Spinal cord (tissue), 10 donors: ENCODE measurements around the gene KRT3. TPM values are rescaled to one million over a fixed set of nuclear protein-coding genes. Genes with fewer than 3 reads are reported as not detected.

Experiments
- DNase-seq, 6 donors: peaks; one replicate each; pipeline versions ENCODE4 v3.0.0 to v3.0.0-alpha.2; 2013 to 2015; ENCODE audit warnings: low spot score in 6 of 6, low read depth in 4 of 6
- H3K27ac ChIP-seq: one replicate; pipeline ENCODE4 v1.5.1; 2013; ENCODE audit warnings: low read depth, low read length, control low read depth
- H3K27me3 ChIP-seq: one replicate; pipeline ENCODE4 v1.6.1; 2013; ENCODE audit warnings: low read length; ENCODE audit not compliant: control insufficient read depth, insufficient read depth
- H3K36me3 ChIP-seq: one replicate; pipeline ENCODE4 v1.6.1; 2013; ENCODE audit warnings: low read length; ENCODE audit not compliant: control insufficient read depth, insufficient read depth
- H3K4me1 ChIP-seq: one replicate; pipeline ENCODE4 v1.6.1; 2013; ENCODE audit warnings: low read length; ENCODE audit not compliant: control insufficient read depth, insufficient read depth
- H3K4me3 ChIP-seq: one replicate; pipeline ENCODE4 v1.5.1; 2013; ENCODE audit warnings: low read depth, low read length, control low read depth
- H3K9me3 ChIP-seq: one replicate; pipeline ENCODE4 v1.6.1; 2013; ENCODE audit warnings: low read length; ENCODE audit not compliant: control insufficient read depth, insufficient read depth
- WGBS: methylation state at CpG from one replicate; pipeline ENCODE4 v1.1.5; 2013; ENCODE audit warnings: missing lambda C conversion rate; ENCODE audit not compliant: insufficient coverage; 5-methylcytosine and 5-hydroxymethylcytosine counted together
- polyA plus RNA-seq, 2 donors: library from polyadenylated mRNA; unstranded; fragments of 120-200 nt; gene quantifications; one replicate each; pipeline ENCODE4 v1.2.1, GENCODE V29; 2013; ENCODE audit not compliant: insufficient read length in 2 of 2
- total RNA-seq, 2 donors: library from RNA; depleted of rRNA in 1 of 2; stranded (reverse); fragments of 120-200 nt in 1 of 2; fragments of >200 nt in 1 of 2; gene quantifications; one replicate each; pipeline versions ENCODE4 v1.2.3 to v1.2.4, GENCODE V29; 2013 to 2014
- donor health status: healthy.

KRT3 gene
- total and polyA plus RNA-seq, 4 donors: 0.10 to 0.21 TPM; not detected in 2

- Histone ChIP-seq H3K9me3 (no peaks in the 10 kb centered on the region), H3K36me3 (no peaks in the 10 kb centered on the region), H3K4me1 (peaks cover 9% of the 10 kb centered on the region), H3K27me3 (peaks cover 12% of the 10 kb centered on the region), H3K4me3 (no peak overlapping the region), H3K27ac (no peak overlapping the region)
- no peak for DNase-seq
- WGBS: 79% methylated on average over 9 of the region's 12 CpGs
These were observed 4.4 kb downstream of the KRT3 start for GRCh38 chr12:52791271-52792184.

GRCh38 chr12:52790427-52791270 lies 5.3 kb downstream of the KRT3 start:
- Histone ChIP-seq H3K27ac (no peak overlapping the region), H3K27me3 (peaks cover 12% of the 10 kb centered on the region), H3K4me1 (peaks cover 9% of the 10 kb centered on the region), H3K36me3 (no peaks in the 10 kb centered on the region), H3K9me3 (no peaks in the 10 kb centered on the region), H3K4me3 (no peak overlapping the region)
- no peak for DNase-seq
- 64% methylated on average over 14 of the region's 19 CpGs for WGBS

- 24% methylated on average over 50 of the region's 50 CpGs for WGBS
- Histone ChIP-seq H3K4me3 (peak overlapping the region; percentile 23), H3K27me3 (peaks cover 12% of the 10 kb centered on the region), H3K9me3 (no peaks in the 10 kb centered on the region), H3K27ac (no peak overlapping the region), H3K4me1 (peaks cover 9% of the 10 kb centered on the region), H3K36me3 (no peaks in the 10 kb centered on the region)
- DNase-seq: peak in 2 of 6 donors; percentile 11 to 51
These were observed 6.1 kb downstream of the KRT3 start for GRCh38 chr12:52789637-52790426.

GRCh38 chr12:52788876-52789636 lies 6.9 kb downstream of the KRT3 start:
- peaks cover 12% of the 10 kb centered on the region for H3K27me3 ChIP-seq
- no peaks in the 10 kb centered on the region for H3K9me3 ChIP-seq
- 86% methylated on average over 8 of the region's 11 CpGs for WGBS
- H3K36me3 ChIP-seq: no peaks in the 10 kb centered on the region
- H3K4me1 ChIP-seq: peaks cover 9% of the 10 kb centered on the region
- no peak for DNase-seq
- no peak overlapping the region for H3K27ac ChIP-seq
- no peak overlapping the region for H3K4me3 ChIP-seq

GRCh38 chr12:52788192-52788875 lies 7.6 kb downstream of the KRT3 start:
- no peaks in the 10 kb centered on the region for H3K9me3 ChIP-seq
- no peak overlapping the region for H3K4me3 ChIP-seq
- no peaks in the 10 kb centered on the region for H3K36me3 ChIP-seq
- peaks cover 12% of the 10 kb centered on the region for H3K27me3 ChIP-seq
- peaks cover 9% of the 10 kb centered on the region for H3K4me1 ChIP-seq
- WGBS: 83% methylated on average over 1 of the region's 6 CpGs
- no peak overlapping the region for H3K27ac ChIP-seq
- DNase-seq: no peak

DNA sequence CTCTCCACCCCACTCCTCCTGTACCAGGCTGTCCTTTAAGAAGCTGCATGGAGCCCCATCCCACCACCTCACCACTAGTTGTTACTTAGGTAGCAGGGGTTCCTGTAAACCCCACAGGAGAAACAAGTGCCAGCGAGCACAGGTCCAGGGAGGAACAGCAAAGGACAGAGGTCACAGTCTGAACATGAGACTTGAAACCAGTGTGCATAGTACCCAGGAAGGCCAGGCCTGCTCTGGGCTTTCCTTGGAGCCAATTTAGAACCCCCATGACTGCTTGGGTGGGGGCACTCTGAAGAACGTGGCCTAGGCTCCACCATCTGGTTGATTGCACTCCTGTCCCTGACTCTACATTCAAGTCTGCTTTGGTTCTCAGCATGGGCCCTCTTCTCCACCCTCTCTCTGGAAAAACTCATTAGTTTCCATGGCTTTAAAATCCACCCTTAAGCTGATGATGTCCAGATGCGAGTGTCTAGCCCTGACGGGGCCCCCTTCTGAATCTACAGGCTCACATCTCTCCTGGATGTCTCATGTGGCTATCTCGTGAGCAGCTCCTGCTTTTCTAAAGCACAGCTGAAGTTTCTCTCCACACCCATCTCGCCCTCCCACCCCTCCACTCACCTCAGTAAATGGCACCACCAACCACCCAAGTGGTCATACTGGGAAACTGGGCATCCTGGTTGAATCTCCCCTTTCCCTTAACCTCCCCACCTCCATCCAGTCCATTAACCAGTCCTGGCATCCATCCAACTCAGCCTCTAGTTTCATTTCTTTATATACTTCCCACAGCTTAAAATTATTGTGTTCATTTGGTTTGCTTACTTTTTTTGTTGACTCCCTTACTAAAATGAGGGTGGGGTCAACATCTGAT lies 8.4 kb downstream of the KRT3 start:
- Histone ChIP-seq H3K4me3 (no peak overlapping the region), H3K27me3 (peaks cover 12% of the 10 kb centered on the region), H3K9me3 (no peaks in the 10 kb centered on the region), H3K4me1 (peaks cover 9% of the 10 kb centered on the region), H3K36me3 (no peaks in the 10 kb centered on the region), H3K27ac (no peak overlapping the region)
- DNase-seq: peak in 1 of 6 donors; percentile 11
- WGBS: 70% methylated on average over 6 of the region's 6 CpGs

DNA sequence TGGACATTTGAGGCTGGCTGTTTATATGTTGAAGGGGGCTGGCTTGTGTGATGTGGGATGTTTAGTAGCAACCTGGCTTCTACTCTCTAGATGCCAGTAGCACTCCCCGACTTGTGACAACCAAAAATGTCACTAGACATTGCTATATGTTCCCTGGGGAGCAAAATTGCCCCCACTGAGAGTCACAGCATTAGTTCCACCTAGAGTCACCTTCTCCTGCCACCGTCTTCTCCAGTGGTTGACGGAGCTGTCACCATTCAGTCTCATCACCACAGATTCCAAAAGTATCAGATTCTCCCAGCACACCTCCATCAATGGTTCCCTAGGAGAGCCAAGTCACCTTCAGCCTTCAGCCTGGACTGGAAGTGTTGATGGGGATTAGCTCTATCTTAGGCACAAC lies 11.0 kb downstream of the KRT3 start:
- Histone ChIP-seq H3K9me3 (no peaks in the 10 kb centered on the region), H3K4me1 (peaks cover 5% of the 10 kb centered on the region), H3K27ac (no peak overlapping the region), H3K27me3 (peaks cover under 1% of the 10 kb centered on the region), H3K36me3 (no peaks in the 10 kb centered on the region), H3K4me3 (no peak overlapping the region)
- DNase-seq: no peak
- 80% methylated on average over 3 of the region's 3 CpGs for WGBS
